IMR-90 (cell line): ENCODE measurements around the gene DOCK1. TPM values are rescaled to one million over a fixed set of nuclear protein-coding genes. Genes with fewer than 3 reads are reported as not detected.

Source experiments
- ATAC-seq: fragments of 200-7000 bp; cut with Tn5 transposase; 2 replicates; pipeline ENCODE4 v1.9.1; 2020; ENCODE audit warnings: low read depth, mild to moderate bottlenecking, moderate library complexity
- BruUV-seq: library from RNA; stranded (reverse); fragments of 400-500 nt; replicated peaks from 2 replicates; lab custom pipeline; 2021; lab: Mats Ljungman, UMichigan
- CTCF ChIA-PET: fragments of 300-600 bp; formaldehyde crosslinking; extraction: SDS; loops from one replicate; lab custom pipeline; 2021; ENCODE audit warnings: antibody characterized with exemption; lab: Yijun Ruan, JAX
- POLR2A ChIA-PET: fragments of 300-600 bp; sonication (Branson Sonifier 250); formaldehyde crosslinking; loops from one replicate; lab custom pipeline; 2022; ENCODE audit warnings: antibody characterized with exemption; ENCODE audit not compliant: unreplicated experiment; lab: Charles Lee
- DNase-seq: peaks from one replicate; pipeline ENCODE4 v3.0.0; 2013
- H2AFZ ChIP-seq: replicated peaks from 2 replicates; pipeline ENCODE3; 2013; ENCODE audit warnings: low read length, mild to moderate bottlenecking; ENCODE audit not compliant: poor library complexity
- H2AK5ac ChIP-seq: 2 replicates; pipeline ENCODE4 v1.6.1; 2013; ENCODE audit warnings: low read depth, low read length, inconsistent platforms
- H2AK9ac ChIP-seq: replicated peaks from 2 replicates; pipeline ENCODE3; 2013; ENCODE audit warnings: mild to moderate bottlenecking, low read depth, low read length, moderate library complexity; ENCODE audit not compliant: poor library complexity
- H2BK120ac ChIP-seq: 2 replicates; pipeline ENCODE4 v1.6.1; 2013; ENCODE audit warnings: low read depth, low read length, inconsistent platforms
- H2BK15ac ChIP-seq: 3 replicates; pipeline ENCODE4 v1.6.1; 2013; ENCODE audit warnings: low read depth, low read length, inconsistent platforms
- H2BK20ac ChIP-seq: 2 replicates; pipeline ENCODE4 v1.6.1; 2013; ENCODE audit warnings: low read depth, mild to moderate bottlenecking, inconsistent platforms, low read length, moderate library complexity
- H2BK5ac ChIP-seq: 2 replicates; pipeline ENCODE4 v1.6.1; 2013; ENCODE audit warnings: mild to moderate bottlenecking, low read depth, low read length, inconsistent platforms; ENCODE audit not compliant: poor library complexity, severe bottlenecking
- H3K14ac ChIP-seq: replicated peaks from 2 replicates; pipeline ENCODE4 v1.6.1; 2013; ENCODE audit warnings: low read depth, low read length, inconsistent platforms
- H3K18ac ChIP-seq: 2 replicates; pipeline ENCODE4 v1.6.1; 2013; ENCODE audit warnings: low read depth, low read length, control low read depth
- H3K23ac ChIP-seq: 2 replicates; pipeline ENCODE4 v1.6.1; 2013; ENCODE audit warnings: low read depth, low read length, inconsistent platforms
- H3K27ac ChIP-seq: 2 replicates; pipeline ENCODE4 v1.5.1; 2013; ENCODE audit warnings: mild to moderate bottlenecking, control low read depth, low read length; ENCODE audit not compliant: insufficient read depth
- H3K27me3 ChIP-seq: 2 replicates; pipeline ENCODE4 v1.6.1; 2013; ENCODE audit warnings: low read length; ENCODE audit not compliant: control insufficient read depth, insufficient read depth
- H3K36me3 ChIP-seq: 2 replicates; pipeline ENCODE4 v1.6.1; 2013; ENCODE audit warnings: low read length, mixed read lengths; ENCODE audit not compliant: control insufficient read depth, insufficient read depth
- H3K4ac ChIP-seq: 2 replicates; pipeline ENCODE4 v1.6.1; 2013; ENCODE audit warnings: low read depth, low read length, inconsistent platforms
- H3K4me1 ChIP-seq: 2 replicates; pipeline ENCODE4 v1.6.1; 2013; ENCODE audit warnings: low read length, mixed read lengths; ENCODE audit not compliant: control insufficient read depth, insufficient read depth
- H3K4me2 ChIP-seq: 2 replicates; pipeline ENCODE4 v1.6.1; 2013; ENCODE audit warnings: low read depth, mild to moderate bottlenecking, control low read depth, low read length, moderate library complexity
- H3K4me3 ChIP-seq: 2 replicates; pipeline ENCODE4 v1.5.1; 2013; ENCODE audit warnings: low read depth, mild to moderate bottlenecking, control low read depth, low read length, moderate library complexity; ENCODE audit not compliant: insufficient read depth
- H3K56ac ChIP-seq: 2 replicates; pipeline ENCODE4 v1.6.1; 2013; ENCODE audit warnings: low read length, inconsistent platforms; ENCODE audit not compliant: insufficient read depth; ENCODE audit errors: extremely low read depth
- H3K79me1 ChIP-seq, 2 experiments: 2 replicates each; pipeline ENCODE4 v1.6.1; 2013; ENCODE audit warnings: low read length in 2 of 2, inconsistent platforms in 1 of 2, low read depth in 1 of 2
- H3K9ac ChIP-seq: 2 replicates; pipeline ENCODE4 v1.6.1; 2013; ENCODE audit warnings: low read depth, low read length, control low read depth
- H3K9me1 ChIP-seq: 2 replicates; pipeline ENCODE4 v1.6.1; 2013; ENCODE audit warnings: low read length, inconsistent platforms; ENCODE audit not compliant: insufficient read depth
- H3K9me3 ChIP-seq: 2 replicates; pipeline ENCODE4 v1.6.1; 2013; ENCODE audit warnings: low read length; ENCODE audit not compliant: control insufficient read depth, insufficient read depth
- H4K20me1 ChIP-seq: 2 replicates; pipeline ENCODE4 v1.6.1; 2013; ENCODE audit warnings: low read length, inconsistent platforms; ENCODE audit not compliant: insufficient read depth
- H4K5ac ChIP-seq: 2 replicates; pipeline ENCODE4 v1.6.1; 2013; ENCODE audit warnings: mild to moderate bottlenecking, low read depth, low read length, control low read depth
- H4K8ac ChIP-seq, 2 experiments: 2 replicates each; pipeline ENCODE4 v1.6.1; 2013; ENCODE audit warnings: low read depth in 2 of 2, low read length in 2 of 2, control low read depth in 1 of 2, inconsistent platforms in 1 of 2
- H4K91ac ChIP-seq: 2 replicates; pipeline ENCODE4 v1.6.1; 2013; ENCODE audit warnings: low read depth, low read length, inconsistent platforms; ENCODE audit not compliant: insufficient read depth
- CEBPB ChIP-seq: IDR thresholded peaks from 2 replicates; pipeline ENCODE4 v1.6.1; 2012; ENCODE audit warnings: low read depth, low read length, improper control_type of control experiment
- CHD1 ChIP-seq: IDR thresholded peaks from 2 replicates; pipeline ENCODE4 v1.6.1; 2012; ENCODE audit warnings: low read depth, low read length, improper control_type of control experiment
- MAZ ChIP-seq: IDR thresholded peaks from 2 replicates; pipeline ENCODE4 v1.6.1; 2012; ENCODE audit warnings: low read depth, mild to moderate bottlenecking, low read length, improper control_type of control experiment, moderate library complexity, borderline replicate concordance
- MXI1 ChIP-seq: IDR thresholded peaks from 2 replicates; pipeline ENCODE4 v1.6.1; 2012; ENCODE audit warnings: low read depth, mild to moderate bottlenecking, low read length, moderate library complexity, borderline replicate concordance
- POLR2A ChIP-seq: IDR thresholded peaks from 2 replicates; pipeline ENCODE4 v1.6.1; 2012; ENCODE audit warnings: mild to moderate bottlenecking, low read depth, low read length
- RCOR1 ChIP-seq: IDR thresholded peaks from 2 replicates; pipeline ENCODE4 v1.6.1; 2012; ENCODE audit warnings: mild to moderate bottlenecking, low read length, improper control_type of control experiment; ENCODE audit not compliant: insufficient replicate concordance
- RFX5 ChIP-seq: IDR thresholded peaks from 2 replicates; pipeline ENCODE4 v1.8.0; 2012; ENCODE audit warnings: low read depth, mild to moderate bottlenecking, low read length, moderate library complexity
- SMC3 ChIP-seq: fragments of 150-350 bp; IDR thresholded peaks from 2 replicates; pipeline ENCODE4 v1.6.1; 2016; ENCODE audit warnings: low read depth, mild to moderate bottlenecking, antibody characterized with exemption, low read length, moderate library complexity
- whole genome bisulfite sequencing, 2 experiments: methylation state at CpG; one replicate each; pipeline versions ENCODE4 v1.1.5 to v1.1.7; 2013; ENCODE audit warnings: missing lambda C conversion rate in 2 of 2; ENCODE audit not compliant: insufficient read length in 1 of 2; ENCODE audit errors: extremely low coverage in 2 of 2; 5-methylcytosine and 5-hydroxymethylcytosine counted together
- dilution Hi-C: fragments of 300-500 bp; cut with HindIII; formaldehyde crosslinking; loops from one replicate; pipeline ENCODE4 v1.14.3; 2018; ENCODE audit warnings: low sequenced_read_pairs; ENCODE audit not compliant: unreplicated experiment
- in situ Hi-C: fragments of 300-500 bp; cut with MboI; formaldehyde crosslinking; loops from 3 replicates; pipeline ENCODE4 v1.14.3; 2019; ENCODE audit warnings: low sequenced_read_pairs, inconsistent platforms, mixed read lengths
- intact Hi-C: fragments of 100-400 bp; cut with micrococcal nuclease; formaldehyde crosslinking; loops from 2 replicates; pipeline ENCODE4 v1.10.0; 2022
- polyA plus RNA-seq, 3 experiments: library from polyadenylated mRNA; depleted of rRNA; stranded (reverse); fragments of >200 nt; gene quantifications; 2 replicates each; pipeline ENCODE4 v1.2.3, GENCODE V29; 2012; ENCODE audit warnings: low replicate concordance in 1 of 3
- total RNA-seq: library from RNA; depleted of rRNA; stranded (reverse); fragments of >200 nt; gene quantifications from 2 replicates; pipeline ENCODE4 v1.2.3, GENCODE V29; 2012

The DOCK1 gene
- total and polyA plus RNA-seq, 2 of the 4 experiments (the other 2 are of a cell fraction) = 28.2 to 71.0 TPM

GRCh38 chr10:127013211-127013656, 108.0 kb downstream of the DOCK1 start:
- no peak overlapping the region for H3K14ac ChIP-seq

More at GRCh38 chr10:127013211-127013656, 108.0 kb downstream of the DOCK1 start:
- intact Hi-C loops = no loop called here
- Histone ChIP-seq H3K18ac (no peak overlapping the region), H3K9me3 (no peaks in the 10 kb centered on the region), H3K27me3 (no peaks in the 10 kb centered on the region), H2BK5ac (no peak overlapping the region), H3K23ac (no peak overlapping the region), H2BK120ac (no peak overlapping the region), H4K20me1 (peaks cover 10% of the 10 kb centered on the region; the same call in 1 of the 2 replicates), H3K4ac (no peak overlapping the region), H3K4me1 (peaks cover 7% of the 10 kb centered on the region; the same call in 1 of the 2 replicates), H3K9me1 (peaks cover 25% of the 10 kb centered on the region), H2AK5ac (no peak overlapping the region), H2BK20ac (no peak overlapping the region), H2BK15ac (no peak overlapping the region), H3K27ac (no peak overlapping the region), H3K4me3 (no peak overlapping the region), H3K4me2 (no peak overlapping the region), H2AFZ (no peak overlapping the region), H3K9ac (no peak overlapping the region), H3K56ac (no peak overlapping the region), H4K91ac (no peak overlapping the region), H4K5ac (no peak overlapping the region), H3K79me1 (peaks cover 12 to 41% of the 10 kb centered on the region in 2 experiments; a peak in 2 of 4 replicates), H4K8ac (no peak overlapping the region), H2AK9ac (no peak overlapping the region), H3K36me3 (peaks cover 43% of the 10 kb centered on the region)
- ChIA-PET POLR2A (no interaction called here), CTCF (no interaction called here)
- ATAC-seq = no peak
- TF ChIP-seq MXI1 (no peak), RCOR1 (no peak), POLR2A (no peak), CEBPB (no peak), MAZ (no peak), CHD1 (no peak), SMC3 (no peak), RFX5 (no peak)
- BruUV-seq = no TSS peak
- dilution Hi-C loops = no loop called here
- no peak for DNase-seq
- WGBS, 2 experiments = 92% methylated on average over 2 of the region's 9 CpGs; no CpG with 5 or more reads in 1 of the 2 experiments
- in situ Hi-C loops = no loop called here
